Right atrium auricular region (tissue), 2 donors: ENCODE measurements around the gene POMGNT1. TPM values are rescaled to one million over a fixed set of nuclear protein-coding genes. Genes with fewer than 3 reads are reported as not detected.

Source experiments
- DNase-seq: peaks from one replicate; pipeline ENCODE4 v3.0.0-alpha.2; 2019; ENCODE audit warnings: low spot score
- H3K27ac ChIP-seq, 2 donors: fragments of 200-600 bp; sonication (generic); 1 replicate in 1 of 2; 2 replicates in 1 of 2; pipeline ENCODE4 v1.5.1; 2016 to 2019
- H3K27me3 ChIP-seq, 2 donors: fragments of 200-600 bp; sonication (generic); one replicate each; pipeline versions ENCODE4 v1.5.1 to v1.6.0; 2017 to 2019
- H3K36me3 ChIP-seq: fragments of 200-600 bp; sonication (generic); one replicate; pipeline ENCODE4 v1.5.1; 2016
- H3K4me1 ChIP-seq, 2 donors: fragments of 200-600 bp; sonication (generic); one replicate each; pipeline versions ENCODE4 v1.5.1 to v1.6.0; 2017 to 2019
- H3K4me3 ChIP-seq, 2 donors: fragments of 200-600 bp; sonication (generic); 1 replicate in 1 of 2; 2 replicates in 1 of 2; pipeline ENCODE4 v1.5.1; 2017 to 2019; ENCODE audit warnings: mild to moderate bottlenecking in 1 of 2, moderate library complexity in 1 of 2
- H3K9me3 ChIP-seq, 2 donors: fragments of 200-600 bp; sonication (generic); one replicate each; pipeline ENCODE4 v1.5.1; 2019
- CTCF ChIP-seq, 2 donors: fragments of 200-600 bp; sonication (generic); IDR thresholded peaks; one replicate each; pipeline ENCODE4 v1.5.1; 2019; ENCODE audit warnings: antibody characterized with exemption in 2 of 2
- total RNA-seq, 2 donors: library from RNA; depleted of rRNA; stranded (reverse); fragments of >200 nt; gene quantifications; one replicate each; pipeline ENCODE4 v1.1.0, GENCODE V29; 2016

Gene POMGNT1
- total RNA-seq, 2 donors from 2014 or later = 57.0 to 87.8 TPM

GRCh38 chr1:46193984-46194570, 4.2 kb downstream of the POMGNT1 start:
- no peak for TF ChIP-seq CTCF (IDR thresholded peaks at IDR 0.05)
- peaks cover 40% of the 10 kb centered on the region for H3K36me3 ChIP-seq
- no peak overlapping the region for H3K27ac ChIP-seq
- no peaks in the 10 kb centered on the region for H3K9me3 ChIP-seq
- H3K27me3 ChIP-seq = no peaks in the 10 kb centered on the region
- H3K4me3 ChIP-seq = no peak overlapping the region
- DNase-seq = no peak
- H3K4me1 ChIP-seq = peaks cover 0 to 30% of the 10 kb centered on the region in 2 donors

GRCh38 chr1:46193285-46193684, 4.9 kb downstream of the POMGNT1 start:
- Histone ChIP-seq H3K27me3 (no peaks in the 10 kb centered on the region), H3K4me3 (no peak overlapping the region), H3K27ac (no peak overlapping the region), H3K9me3 (no peaks in the 10 kb centered on the region), H3K4me1 (peaks cover 0 to 32% of the 10 kb centered on the region in 2 donors), H3K36me3 (peaks cover 40% of the 10 kb centered on the region)
- no peak for TF ChIP-seq CTCF (IDR thresholded peaks at IDR 0.05)
- no peak for DNase-seq

GRCh38 chr1:46192171-46192570, 6.1 kb downstream of the POMGNT1 start:
- no peak overlapping the region for H3K27ac ChIP-seq
- DNase-seq = no peak
- H3K9me3 ChIP-seq = no peaks in the 10 kb centered on the region
- no peak for TF ChIP-seq CTCF (IDR thresholded peaks at IDR 0.05)
- no peaks in the 10 kb centered on the region for H3K27me3 ChIP-seq
- peaks cover 0 to 28% of the 10 kb centered on the region in 2 donors for H3K4me1 ChIP-seq
- peaks cover 40% of the 10 kb centered on the region for H3K36me3 ChIP-seq
- no peak overlapping the region for H3K4me3 ChIP-seq

GRCh38 chr1:46191033-46191701, 7.1 kb downstream of the POMGNT1 start:
- TF ChIP-seq CTCF (IDR thresholded peaks at IDR 0.05) = no peak
- Histone ChIP-seq H3K27ac (no peak overlapping the region), H3K36me3 (peaks cover 40% of the 10 kb centered on the region), H3K4me3 (no peak overlapping the region), H3K9me3 (no peaks in the 10 kb centered on the region), H3K27me3 (no peaks in the 10 kb centered on the region), H3K4me1 (peaks cover 0 to 21% of the 10 kb centered on the region in 2 donors)
- DNase-seq = no peak

- no peaks in the 10 kb centered on the region for H3K9me3 ChIP-seq
- H3K27me3 ChIP-seq = no peaks in the 10 kb centered on the region
- TF ChIP-seq CTCF (IDR thresholded peaks at IDR 0.05) = no peak
- H3K4me1 ChIP-seq = peaks cover 0 to 14% of the 10 kb centered on the region in 2 donors
- peaks cover 40% of the 10 kb centered on the region for H3K36me3 ChIP-seq
- no peak for DNase-seq
- H3K27ac ChIP-seq = no peak overlapping the region
- no peak overlapping the region for H3K4me3 ChIP-seq
Measured at GRCh38 chr1:46190539-46190938, 7.7 kb downstream of the POMGNT1 start.
